HepG2 (cell line): ENCODE measurements around the gene CSTF1. TPM values are rescaled to one million over a fixed set of nuclear protein-coding genes. Genes with fewer than 3 reads are reported as not detected.
A peak's percentile ranks its signal among the peaks of the same experiment; 100 is the strongest.

Experiments
- ELF3 ChIP-seq: IDR thresholded peaks from 2 replicates; pipeline ENCODE4 v1.6.1; 2016; ENCODE audit warnings: missing genetic modification reagents, missing compliant biosample characterization
- KLF12 ChIP-seq: sonication (generic); formaldehyde crosslinking; IDR thresholded peaks from 2 replicates; pipeline ENCODE4 v1.4.0; 2020; ENCODE audit warnings: missing genetic modification reagents, borderline replicate concordance
- NAIF1 ChIP-seq: sonication (generic); formaldehyde crosslinking; IDR thresholded peaks from 2 replicates; pipeline ENCODE4 v1.5.0; 2020; ENCODE audit warnings: mild to moderate bottlenecking, missing genetic modification reagents, borderline replicate concordance
- NR0B2 ChIP-seq: sonication (generic); formaldehyde crosslinking; IDR thresholded peaks from 2 replicates; pipeline ENCODE4 v1.4.0; 2020; ENCODE audit warnings: mild to moderate bottlenecking, missing genetic modification reagents
- PITX1 ChIP-seq: sonication (generic); formaldehyde crosslinking; IDR thresholded peaks from 2 replicates; pipeline ENCODE4 v1.5.1; 2020; ENCODE audit warnings: mild to moderate bottlenecking, missing genetic modification reagents
- PPARG ChIP-seq: conservative IDR thresholded peaks from 2 replicates; pipeline ENCODE4 v1.6.1; 2016; ENCODE audit warnings: missing biosample characterization, missing genetic modification reagents
- RARA ChIP-seq: IDR thresholded peaks from 2 replicates; pipeline ENCODE4 v1.6.1; 2016; ENCODE audit warnings: missing genetic modification reagents, missing compliant biosample characterization
- RBAK ChIP-seq: sonication (generic); formaldehyde crosslinking; IDR thresholded peaks from 2 replicates; pipeline ENCODE4 v1.5.1; 2020; ENCODE audit warnings: mild to moderate bottlenecking, missing genetic modification reagents
- SMAD3 ChIP-seq: sonication (generic); formaldehyde crosslinking; IDR thresholded peaks from 2 replicates; pipeline ENCODE4 v1.4.0; 2020; ENCODE audit warnings: missing genetic modification reagents
- STAT5B ChIP-seq: sonication (generic); formaldehyde crosslinking; IDR thresholded peaks from 2 replicates; pipeline ENCODE4 v1.4.0; 2020; ENCODE audit warnings: missing genetic modification reagents
- U2AF1 ChIP-seq: fragments of 200-400 bp; formaldehyde crosslinking; optimal IDR thresholded peaks from 2 replicates; pipeline ENCODE3; 2017; ENCODE audit warnings: mild to moderate bottlenecking, low read depth, low read length
- ZBTB42 ChIP-seq: sonication (generic); formaldehyde crosslinking; IDR thresholded peaks from 2 replicates; pipeline ENCODE4 v1.5.0; 2020; ENCODE audit warnings: mild to moderate bottlenecking, missing genetic modification reagents
- ZNF326 ChIP-seq: sonication (generic); formaldehyde crosslinking; IDR thresholded peaks from 2 replicates; pipeline ENCODE4 v1.4.0; 2020; ENCODE audit warnings: missing genetic modification reagents, borderline replicate concordance
- ZNF354B ChIP-seq: sonication (generic); formaldehyde crosslinking; IDR thresholded peaks from 2 replicates; pipeline ENCODE4 v1.8.0; 2022; ENCODE audit warnings: mild to moderate bottlenecking, missing genetic modification reagents
- ZNF367 ChIP-seq: sonication (generic); formaldehyde crosslinking; IDR thresholded peaks from 2 replicates; pipeline ENCODE4 v1.4.0; 2020; ENCODE audit warnings: missing genetic modification reagents, borderline replicate concordance
- ZNF772 ChIP-seq: sonication (generic); formaldehyde crosslinking; IDR thresholded peaks from 2 replicates; pipeline ENCODE4 v1.5.0; 2020; ENCODE audit warnings: mild to moderate bottlenecking, missing genetic modification reagents
- polyA plus RNA-seq, 8 experiments: library from polyadenylated mRNA; depleted of rRNA in 3 of 8; stranded (reverse) in 7 of 8; unstranded in 1 of 8; fragments of >200 nt; fragmentation: Illumina TruSeq in 4 of 8; extraction: Trizol in 4 of 8; gene quantifications; 2 replicates each; pipeline versions ENCODE4 v1.2.1 to v1.2.3, GENCODE V29; 2011 to 2016; ENCODE audit warnings: low read depth in 4 of 8, missing spikeins in 1 of 8, mixed read lengths in 1 of 8; ENCODE audit not compliant: insufficient read depth in 1 of 8
- total RNA-seq, 5 experiments: library from RNA; depleted of rRNA; stranded (reverse); fragments of >200 nt; fragmentation: Illumina TruSeq; extraction: Trizol; gene quantifications; 2 replicates each; pipeline ENCODE4 v1.2.3, GENCODE V29; 2016; ENCODE audit warnings: low read depth in 1 of 5
- TF ChIP-seq, protein P1 (sequence below): sonication (generic); formaldehyde crosslinking; IDR thresholded peaks from 2 replicates; pipeline ENCODE4 v1.4.0; 2020; ENCODE audit warnings: missing genetic modification reagents, borderline replicate concordance
- TF ChIP-seq, protein P2 (sequence below): sonication (generic); formaldehyde crosslinking; IDR thresholded peaks from 2 replicates; pipeline ENCODE4 v1.4.0; 2020; ENCODE audit warnings: missing genetic modification reagents; ENCODE audit errors: not compliant biosample characterization
- TF ChIP-seq, protein P3 (sequence below): sonication (generic); formaldehyde crosslinking; IDR thresholded peaks from 2 replicates; pipeline ENCODE4 v1.4.0; 2020; ENCODE audit warnings: missing genetic modification reagents
- TF ChIP-seq, protein P4 (sequence below): sonication (generic); formaldehyde crosslinking; IDR thresholded peaks from 2 replicates; pipeline ENCODE4 v1.8.0; 2022; ENCODE audit warnings: mild to moderate bottlenecking, missing genetic modification reagents, borderline replicate concordance

The CSTF1 gene
- total and polyA plus RNA-seq, 2 of the 13 experiments (the other 11 are each of a cell fraction or from before 2014, with no cell fraction given) = 70.9 to 100 TPM

DNA sequence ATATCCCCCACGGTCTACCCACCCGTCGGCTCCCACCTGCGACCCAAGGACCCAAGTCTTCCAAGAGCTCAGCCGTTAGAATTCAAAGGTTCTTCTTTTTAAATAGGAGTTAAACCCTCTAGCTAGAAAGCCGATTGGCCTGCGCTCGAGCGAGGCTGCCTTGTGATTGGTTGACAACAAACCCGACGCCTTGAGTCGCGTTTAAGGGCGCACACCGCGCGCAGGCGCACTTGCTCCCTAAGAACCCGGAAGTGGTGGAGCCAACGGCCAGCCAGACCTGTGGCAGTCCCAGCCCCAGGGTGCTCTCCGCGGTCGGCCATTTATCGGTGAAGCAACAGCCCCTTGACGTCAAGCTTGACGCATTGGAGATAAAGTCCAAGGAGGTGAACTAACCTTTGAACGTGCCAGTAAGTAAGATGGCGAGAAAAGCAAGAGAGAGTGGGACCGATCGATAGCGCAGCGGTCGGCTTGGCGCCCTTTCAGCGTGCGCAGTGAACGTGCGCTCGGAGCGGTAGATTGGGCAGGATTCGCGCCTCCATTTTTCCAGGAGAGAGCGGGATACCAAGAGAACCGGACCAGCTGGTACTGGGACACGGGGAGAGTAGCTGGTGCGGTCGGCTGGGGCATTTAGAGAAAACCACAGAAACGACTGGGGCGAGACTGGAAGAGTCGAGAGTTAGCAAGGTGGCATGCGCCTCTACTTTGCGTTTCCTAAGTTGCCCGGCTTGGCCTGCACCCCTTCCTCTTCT lies at the start of gene CSTF1, which contains the start of gene AURKA (continued):
- TF ChIP-seq ZNF772 (CRISPR knock-in tag) (peak; percentile 95), NR0B2 (CRISPR knock-in tag) (peak; percentile 79), RARA (CRISPR knock-in tag) (peak; percentile 74), ZNF354B (peak; percentile 88; the same call in 1 of the 2 replicates), PPARG (CRISPR knock-in tag) (peak; percentile 93), ELF3 (CRISPR knock-in tag) (peak; percentile 96), KLF12 (peak; percentile 93), U2AF1 (peak; percentile 83), ZNF326 (CRISPR knock-in tag) (0 out of 2 replicates have a peak, but pooled peaks have one; percentile 58), SMAD3 (CRISPR knock-in tag) (peak; percentile 100), PITX1 (CRISPR knock-in tag) (peak; percentile 95), ZBTB42 (CRISPR knock-in tag) (peak; percentile 80), ZNF367 (CRISPR knock-in tag) (peak; percentile 91), RBAK (0 out of 2 replicates have a peak, but pooled peaks have one; percentile 46), STAT5B (peak; percentile 98), NAIF1 (CRISPR knock-in tag) (peak; percentile 98)
- TF ChIP-seq, protein P1, sequence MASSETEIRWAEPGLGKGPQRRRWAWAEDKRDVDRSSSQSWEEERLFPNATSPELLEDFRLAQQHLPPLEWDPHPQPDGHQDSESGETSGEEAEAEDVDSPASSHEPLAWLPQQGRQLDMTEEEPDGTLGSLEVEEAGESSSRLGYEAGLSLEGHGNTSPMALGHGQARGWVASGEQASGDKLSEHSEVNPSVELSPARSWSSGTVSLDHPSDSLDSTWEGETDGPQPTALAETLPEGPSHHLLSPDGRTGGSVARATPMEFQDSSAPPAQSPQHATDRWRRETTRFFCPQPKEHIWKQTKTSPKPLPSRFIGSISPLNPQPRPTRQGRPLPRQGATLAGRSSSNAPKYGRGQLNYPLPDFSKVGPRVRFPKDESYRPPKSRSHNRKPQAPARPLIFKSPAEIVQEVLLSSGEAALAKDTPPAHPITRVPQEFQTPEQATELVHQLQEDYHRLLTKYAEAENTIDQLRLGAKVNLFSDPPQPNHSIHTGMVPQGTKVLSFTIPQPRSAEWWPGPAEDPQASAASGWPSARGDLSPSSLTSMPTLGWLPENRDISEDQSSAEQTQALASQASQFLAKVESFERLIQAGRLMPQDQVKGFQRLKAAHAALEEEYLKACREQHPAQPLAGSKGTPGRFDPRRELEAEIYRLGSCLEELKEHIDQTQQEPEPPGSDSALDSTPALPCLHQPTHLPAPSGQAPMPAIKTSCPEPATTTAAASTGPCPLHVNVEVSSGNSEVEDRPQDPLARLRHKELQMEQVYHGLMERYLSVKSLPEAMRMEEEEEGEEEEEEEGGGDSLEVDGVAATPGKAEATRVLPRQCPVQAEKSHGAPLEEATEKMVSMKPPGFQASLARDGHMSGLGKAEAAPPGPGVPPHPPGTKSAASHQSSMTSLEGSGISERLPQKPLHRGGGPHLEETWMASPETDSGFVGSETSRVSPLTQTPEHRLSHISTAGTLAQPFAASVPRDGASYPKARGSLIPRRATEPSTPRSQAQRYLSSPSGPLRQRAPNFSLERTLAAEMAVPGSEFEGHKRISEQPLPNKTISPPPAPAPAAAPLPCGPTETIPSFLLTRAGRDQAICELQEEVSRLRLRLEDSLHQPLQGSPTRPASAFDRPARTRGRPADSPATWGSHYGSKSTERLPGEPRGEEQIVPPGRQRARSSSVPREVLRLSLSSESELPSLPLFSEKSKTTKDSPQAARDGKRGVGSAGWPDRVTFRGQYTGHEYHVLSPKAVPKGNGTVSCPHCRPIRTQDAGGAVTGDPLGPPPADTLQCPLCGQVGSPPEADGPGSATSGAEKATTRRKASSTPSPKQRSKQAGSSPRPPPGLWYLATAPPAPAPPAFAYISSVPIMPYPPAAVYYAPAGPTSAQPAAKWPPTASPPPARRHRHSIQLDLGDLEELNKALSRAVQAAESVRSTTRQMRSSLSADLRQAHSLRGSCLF (CRISPR knock-in tag) = peak; percentile 96; the same call in 1 of the 2 replicates
- TF ChIP-seq, protein P2, sequence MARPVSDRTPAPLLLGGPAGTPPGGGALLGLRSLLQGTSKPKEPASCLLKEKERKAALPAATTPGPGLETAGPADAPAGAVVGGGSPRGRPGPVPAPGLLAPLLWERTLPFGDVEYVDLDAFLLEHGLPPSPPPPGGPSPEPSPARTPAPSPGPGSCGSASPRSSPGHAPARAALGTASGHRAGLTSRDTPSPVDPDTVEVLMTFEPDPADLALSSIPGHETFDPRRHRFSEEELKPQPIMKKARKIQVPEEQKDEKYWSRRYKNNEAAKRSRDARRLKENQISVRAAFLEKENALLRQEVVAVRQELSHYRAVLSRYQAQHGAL (CRISPR knock-in tag) = peak; percentile 91
- TF ChIP-seq, protein P3, sequence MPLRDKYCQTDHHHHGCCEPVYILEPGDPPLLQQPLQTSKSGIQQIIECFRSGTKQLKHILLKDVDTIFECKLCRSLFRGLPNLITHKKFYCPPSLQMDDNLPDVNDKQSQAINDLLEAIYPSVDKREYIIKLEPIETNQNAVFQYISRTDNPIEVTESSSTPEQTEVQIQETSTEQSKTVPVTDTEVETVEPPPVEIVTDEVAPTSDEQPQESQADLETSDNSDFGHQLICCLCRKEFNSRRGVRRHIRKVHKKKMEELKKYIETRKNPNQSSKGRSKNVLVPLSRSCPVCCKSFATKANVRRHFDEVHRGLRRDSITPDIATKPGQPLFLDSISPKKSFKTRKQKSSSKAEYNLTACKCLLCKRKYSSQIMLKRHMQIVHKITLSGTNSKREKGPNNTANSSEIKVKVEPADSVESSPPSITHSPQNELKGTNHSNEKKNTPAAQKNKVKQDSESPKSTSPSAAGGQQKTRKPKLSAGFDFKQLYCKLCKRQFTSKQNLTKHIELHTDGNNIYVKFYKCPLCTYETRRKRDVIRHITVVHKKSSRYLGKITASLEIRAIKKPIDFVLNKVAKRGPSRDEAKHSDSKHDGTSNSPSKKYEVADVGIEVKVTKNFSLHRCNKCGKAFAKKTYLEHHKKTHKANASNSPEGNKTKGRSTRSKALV = peak; percentile 99
- TF ChIP-seq, protein P4, sequence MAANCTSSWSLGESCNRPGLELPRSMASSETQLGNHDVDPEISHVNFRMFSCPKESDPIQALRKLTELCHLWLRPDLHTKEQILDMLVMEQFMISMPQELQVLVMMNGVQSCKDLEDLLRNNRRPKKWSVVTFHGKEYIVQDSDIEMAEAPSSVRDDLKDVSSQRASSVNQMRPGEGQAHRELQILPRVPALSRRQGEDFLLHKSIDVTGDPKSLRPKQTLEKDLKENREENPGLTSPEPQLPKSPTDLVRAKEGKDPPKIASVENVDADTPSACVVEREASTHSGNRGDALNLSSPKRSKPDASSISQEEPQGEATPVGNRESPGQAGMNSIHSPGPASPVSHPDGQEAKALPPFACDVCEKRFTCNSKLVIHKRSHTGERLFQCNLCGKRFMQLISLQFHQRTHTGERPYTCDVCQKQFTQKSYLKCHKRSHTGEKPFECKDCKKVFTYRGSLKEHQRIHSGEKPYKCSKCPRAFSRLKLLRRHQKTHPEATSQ (CRISPR knock-in tag) = peak; percentile 97
